GM19455 (cell line): Measurements from ENCODE around the gene RCOR1.

Experiments
- ATAC-seq: cut with Tn5 transposase; IDR thresholded peaks from one replicate; pipeline ENCODE4 v1.9.1; 2021; ENCODE audit not compliant: unreplicated experiment

Gene RCOR1

DNA sequence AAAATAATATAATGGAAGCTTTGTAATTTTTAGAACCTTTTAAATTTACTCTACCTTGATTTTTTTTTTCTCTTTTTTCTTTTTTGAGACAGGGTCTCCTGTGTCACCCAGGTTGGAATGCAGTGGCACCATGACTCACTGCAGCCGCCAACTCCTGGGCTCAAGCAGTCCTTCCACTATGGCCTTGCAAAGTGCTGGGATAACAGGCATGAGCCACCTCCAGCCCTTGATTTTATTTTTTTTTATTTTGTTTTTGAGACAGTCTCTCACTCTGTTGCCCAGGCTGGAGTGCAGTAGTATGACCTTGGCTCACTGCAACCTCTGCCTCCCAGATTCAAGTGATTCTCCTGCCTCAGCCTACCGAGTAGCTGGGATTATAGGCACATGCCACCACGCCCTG lies 119.5 kb downstream of the RCOR1 start:
- no peak for ATAC-seq

DNA sequence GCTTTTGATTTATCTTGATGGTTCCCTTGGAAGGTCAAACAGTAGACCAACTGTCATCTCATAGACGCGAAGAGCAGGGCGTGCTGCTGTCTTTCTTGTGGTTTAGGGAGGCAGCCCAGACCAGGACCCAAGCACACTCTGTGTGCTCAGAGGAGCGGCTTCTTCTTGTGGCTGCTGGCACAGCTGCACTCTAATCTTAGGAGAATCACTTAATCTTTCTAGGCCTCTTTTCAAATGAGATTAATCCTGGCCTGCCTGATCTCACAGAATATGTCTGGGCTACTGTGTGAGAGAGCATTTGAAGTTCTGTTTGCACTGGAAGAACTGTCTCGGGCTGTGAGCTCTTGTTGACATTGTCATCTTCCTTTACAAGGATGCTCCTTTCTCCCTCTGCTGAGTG lies 124.8 kb downstream of the RCOR1 start:
- no peak for ATAC-seq

DNA sequence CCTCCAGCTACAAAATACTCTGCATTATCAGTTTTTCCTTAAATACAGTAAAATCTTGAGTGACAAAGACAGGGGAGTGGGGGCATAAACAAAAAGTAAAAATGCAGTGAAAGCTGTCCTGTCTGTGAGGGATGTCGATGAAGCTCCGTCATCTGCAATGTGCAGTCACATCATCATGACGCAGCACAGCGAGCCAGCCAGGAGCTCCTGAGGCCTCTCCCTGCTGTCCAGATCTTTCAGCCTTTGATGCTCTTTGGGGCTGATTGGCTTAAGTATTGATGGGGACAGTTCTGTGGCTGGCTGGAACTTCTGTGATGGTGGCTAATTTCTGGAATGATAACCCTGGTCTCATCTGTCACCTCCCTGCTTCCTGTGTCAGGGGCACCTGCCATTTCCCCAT lies 130.2 kb downstream of the RCOR1 start:
- no peak for ATAC-seq

DNA sequence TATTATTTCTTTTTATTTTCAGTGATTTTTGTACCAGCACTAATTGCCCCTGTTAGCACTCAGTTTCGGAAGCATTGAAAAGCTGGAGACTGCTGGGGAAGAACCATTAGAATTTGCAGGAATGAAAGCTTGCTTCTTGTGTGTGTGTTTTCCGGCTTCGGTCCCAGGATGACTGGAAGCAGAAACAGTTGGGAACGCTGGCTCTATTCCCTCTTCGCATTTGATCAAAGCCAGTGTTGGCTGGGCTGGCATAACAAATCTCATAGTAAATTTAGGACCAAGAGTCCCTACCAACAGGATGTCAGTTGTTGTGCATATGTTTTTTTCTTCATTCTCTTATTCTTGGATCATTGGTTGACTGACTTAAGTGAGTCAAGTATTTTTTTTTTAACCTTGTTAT lies 131.2 kb downstream of the RCOR1 start:
- ATAC-seq: no peak

DNA sequence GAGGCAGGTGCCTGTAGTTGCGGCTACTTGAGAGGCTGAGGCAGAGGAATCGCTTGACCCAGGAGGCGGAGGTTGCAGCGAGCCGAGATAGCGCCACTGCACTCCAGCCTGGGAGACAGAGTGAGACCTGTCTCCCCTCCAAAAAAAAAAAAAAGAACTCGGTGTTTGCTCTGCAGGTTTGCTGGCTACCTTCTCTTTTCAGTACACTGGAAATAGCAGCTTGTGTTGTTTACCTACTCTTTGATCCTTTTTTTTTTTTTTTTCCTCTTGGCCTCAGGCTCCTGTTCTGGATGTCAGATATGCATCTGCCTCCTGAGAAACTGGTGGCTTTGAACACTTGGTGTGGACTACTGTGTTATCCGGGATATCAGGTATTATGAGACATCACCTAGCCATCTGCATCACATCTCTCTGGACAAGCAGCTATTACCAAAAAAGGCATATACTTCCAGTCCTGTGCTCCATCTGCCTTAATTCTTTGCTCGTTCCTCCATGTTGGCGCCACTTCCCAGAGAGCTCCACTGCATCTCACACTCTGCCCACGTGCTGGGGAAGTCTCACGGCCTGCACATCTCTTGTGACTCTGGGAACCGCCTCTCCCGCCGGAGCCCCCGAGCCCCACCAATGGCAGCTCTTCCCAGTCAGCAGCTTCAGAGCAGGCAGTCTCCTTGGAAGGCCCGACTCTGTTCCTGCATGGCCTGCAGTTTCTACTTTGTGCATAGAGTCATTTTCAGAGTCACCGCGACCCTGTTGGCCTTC lies 133.9 kb downstream of the RCOR1 start:
- ATAC-seq: no peak

DNA sequence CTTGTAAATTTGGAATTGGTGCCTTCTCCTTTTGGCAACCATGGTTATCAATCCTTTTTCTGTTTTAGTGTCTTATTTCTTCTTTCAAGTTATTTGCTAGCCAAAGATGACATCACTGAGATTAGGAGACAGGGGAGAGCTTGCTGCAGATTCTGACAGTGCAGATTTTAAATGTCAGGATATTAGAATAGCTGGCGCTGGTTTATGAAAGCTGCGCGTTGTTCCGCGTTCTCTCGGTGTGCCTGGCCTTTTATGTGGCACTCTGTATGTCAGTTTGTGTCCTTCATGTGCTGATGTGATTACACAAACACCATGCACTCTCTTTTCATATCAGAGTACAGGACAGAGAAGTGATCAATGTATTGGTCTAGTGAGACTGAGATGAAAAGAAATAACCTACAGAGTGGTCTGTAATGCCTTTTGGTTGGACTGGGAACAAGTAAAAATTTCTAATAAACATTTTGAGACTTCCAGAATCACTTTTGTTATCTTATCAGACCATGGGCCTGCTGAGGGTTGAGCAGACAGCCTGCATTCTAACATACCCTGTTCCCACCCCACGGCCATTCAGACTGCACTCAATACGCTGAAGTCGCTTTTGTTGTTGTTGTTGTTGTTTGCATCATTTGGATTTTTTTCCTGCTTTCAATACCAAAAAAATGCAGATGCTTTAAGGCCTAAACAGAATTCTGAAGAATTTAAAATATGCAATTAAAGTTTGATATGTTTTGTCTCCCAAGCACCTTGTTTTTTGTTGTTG lies 135.1 kb downstream of the RCOR1 start:
- no peak for ATAC-seq

DNA sequence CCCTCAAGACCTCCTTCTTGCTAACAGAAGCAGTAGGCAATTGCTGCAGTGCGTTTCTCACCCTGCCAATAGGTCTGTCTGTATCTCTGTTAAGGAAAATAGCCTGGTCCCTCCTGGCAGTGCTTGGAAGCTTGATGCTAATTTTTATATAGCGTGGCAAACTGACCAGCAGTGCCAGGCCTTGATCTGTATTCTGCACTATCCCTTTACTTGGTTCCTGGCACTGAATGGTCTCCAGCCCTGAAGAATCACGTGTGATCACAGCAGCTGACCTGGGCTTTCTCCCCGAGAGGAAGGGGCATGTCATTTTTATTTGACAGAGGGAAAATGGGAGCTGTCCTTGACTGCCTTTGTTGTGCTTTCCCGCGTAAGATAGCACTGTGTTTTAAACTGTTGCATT lies 136.1 kb downstream of the RCOR1 start:
- ATAC-seq: no peak

DNA sequence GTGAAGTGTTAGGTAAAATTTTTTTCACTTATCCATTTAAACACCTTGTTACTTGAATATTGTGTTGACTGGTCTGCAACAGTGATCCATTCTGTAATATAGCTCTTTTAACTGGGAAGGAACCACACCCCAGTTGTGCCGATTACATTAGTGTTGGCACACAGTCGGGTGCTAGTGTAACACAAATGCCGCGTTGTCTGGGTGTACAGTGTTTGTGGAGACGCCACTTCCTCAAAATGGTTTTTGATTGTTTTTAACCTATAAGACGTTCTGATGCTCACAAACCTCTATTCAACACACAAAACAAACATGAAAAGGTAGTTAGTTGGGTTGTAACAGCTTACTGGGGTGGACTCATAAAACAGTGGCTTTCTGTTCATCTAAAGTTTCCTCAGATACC lies 136.8 kb downstream of the RCOR1 start:
- no peak for ATAC-seq

DNA sequence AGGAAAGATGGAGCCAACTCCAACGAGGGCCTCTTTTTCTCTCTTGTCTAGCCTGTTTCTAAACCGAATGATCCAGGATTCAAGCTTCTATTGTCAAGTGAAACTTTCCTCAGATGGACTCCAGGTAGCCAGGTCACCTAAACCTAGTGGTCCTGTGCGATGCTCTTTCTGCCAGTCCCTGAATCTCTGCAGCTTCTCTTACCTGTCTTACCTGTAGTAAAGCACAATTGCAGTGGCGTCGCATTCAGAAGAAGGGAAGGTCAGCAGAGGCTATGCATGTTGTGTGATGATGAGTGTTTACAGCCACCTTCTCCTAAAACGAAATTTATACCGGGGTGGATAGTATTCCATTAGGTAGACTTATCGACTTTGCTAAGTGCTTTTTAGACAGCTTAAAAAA lies 137.4 kb downstream of the RCOR1 start:
- ATAC-seq: no peak

DNA sequence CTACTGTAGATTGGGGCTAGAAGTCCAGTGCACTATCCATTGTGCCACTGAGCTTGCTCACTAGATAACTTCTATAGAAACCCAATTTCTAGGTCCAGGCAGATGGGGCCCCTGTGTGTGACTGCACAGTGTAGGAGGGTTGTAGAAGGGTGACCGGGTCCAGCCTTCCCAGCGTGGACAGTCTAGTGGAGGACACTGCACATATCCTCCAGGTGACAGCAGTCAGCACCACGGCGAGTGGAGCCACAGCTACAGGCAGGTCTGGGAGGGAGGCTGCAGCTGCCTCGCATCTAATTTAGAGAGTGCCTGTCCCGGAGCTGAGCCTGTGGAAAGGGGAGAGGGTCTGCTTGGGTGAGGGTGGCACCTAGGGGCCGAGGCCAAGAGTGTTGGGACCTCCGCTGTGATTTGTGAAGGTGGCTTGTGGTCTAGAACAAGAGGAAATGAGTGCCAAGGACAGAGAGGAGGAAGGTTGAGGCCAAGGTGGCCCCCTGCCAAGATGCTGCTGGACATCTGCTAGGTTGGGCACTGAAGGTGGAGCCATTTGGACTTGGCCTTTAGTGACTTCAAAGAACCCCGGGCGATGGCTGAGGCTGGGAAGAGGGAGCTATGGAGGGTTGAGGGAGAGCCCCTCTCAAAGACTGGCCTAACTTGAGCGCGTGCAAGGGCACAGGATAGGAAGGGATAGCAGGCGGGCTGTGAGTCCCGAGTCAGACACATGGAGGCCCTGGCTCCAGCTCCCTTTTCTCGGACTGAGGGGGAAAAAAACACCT lies 138.8 kb downstream of the RCOR1 start:
- ATAC-seq: no peak

DNA sequence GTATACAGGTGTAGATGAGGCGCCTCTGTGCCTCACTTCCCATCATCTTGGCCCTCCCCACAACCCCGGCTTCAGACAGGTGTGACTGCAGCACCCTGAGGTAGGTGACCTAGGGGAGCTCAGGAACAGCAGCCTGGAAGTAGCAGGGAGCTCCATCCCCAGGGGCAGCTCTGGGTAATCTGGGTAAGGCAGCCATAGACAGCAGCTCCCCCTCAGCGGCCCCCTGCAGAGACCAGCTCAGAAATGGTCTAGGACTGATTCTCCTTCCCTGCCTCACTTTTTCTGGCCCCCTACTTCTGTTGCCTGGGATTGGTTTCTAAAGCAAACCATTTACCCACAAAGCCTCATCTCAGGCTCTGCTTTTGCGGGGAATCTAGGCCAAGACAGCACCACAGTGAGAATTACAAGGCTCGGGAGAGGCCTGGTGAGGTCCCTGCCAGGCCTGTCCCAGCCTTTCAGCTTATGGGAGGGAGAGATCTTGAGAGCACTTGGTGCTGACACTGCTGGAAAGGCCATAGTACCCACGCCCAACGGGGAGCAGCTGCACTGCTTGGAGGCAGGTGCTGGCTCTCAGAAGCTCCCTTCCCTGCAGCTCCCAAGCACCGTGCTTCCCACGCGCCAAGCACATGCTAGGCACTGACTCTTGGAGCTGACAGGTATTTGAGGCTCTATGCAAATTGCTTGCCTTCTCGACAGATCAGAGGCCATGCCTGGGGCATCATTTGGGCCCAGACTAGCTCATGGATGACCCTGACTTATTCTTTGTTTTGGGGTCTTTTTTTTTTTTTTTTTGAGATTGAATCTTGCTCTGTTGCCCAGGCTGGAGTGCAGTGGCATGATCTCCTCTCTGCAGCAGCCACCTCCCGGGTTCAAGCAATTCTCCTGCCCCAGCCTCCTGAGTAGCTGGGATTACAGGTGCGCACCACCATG lies 139.7 kb downstream of the RCOR1 start:
- ATAC-seq: no peak

DNA sequence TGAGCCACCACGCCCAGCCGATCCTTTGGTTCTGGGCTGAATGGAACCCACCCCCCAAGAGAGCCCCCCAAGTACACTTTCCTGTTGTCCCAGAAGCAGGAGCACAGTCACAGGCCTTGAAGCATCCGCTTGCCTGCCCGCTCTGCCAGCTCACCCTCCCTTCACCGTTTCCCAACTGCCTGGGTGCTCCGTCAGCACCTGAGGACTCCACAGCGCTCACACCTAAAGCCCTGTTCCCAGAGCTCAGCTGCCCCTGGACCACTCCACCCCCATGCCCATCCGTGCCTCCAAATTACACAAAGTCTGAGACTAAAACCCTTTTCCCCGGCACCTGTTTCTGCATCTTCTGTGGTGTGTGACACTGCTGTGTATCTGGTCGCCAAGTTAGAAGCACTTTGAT lies 140.5 kb downstream of the RCOR1 start:
- no peak for ATAC-seq

DNA sequence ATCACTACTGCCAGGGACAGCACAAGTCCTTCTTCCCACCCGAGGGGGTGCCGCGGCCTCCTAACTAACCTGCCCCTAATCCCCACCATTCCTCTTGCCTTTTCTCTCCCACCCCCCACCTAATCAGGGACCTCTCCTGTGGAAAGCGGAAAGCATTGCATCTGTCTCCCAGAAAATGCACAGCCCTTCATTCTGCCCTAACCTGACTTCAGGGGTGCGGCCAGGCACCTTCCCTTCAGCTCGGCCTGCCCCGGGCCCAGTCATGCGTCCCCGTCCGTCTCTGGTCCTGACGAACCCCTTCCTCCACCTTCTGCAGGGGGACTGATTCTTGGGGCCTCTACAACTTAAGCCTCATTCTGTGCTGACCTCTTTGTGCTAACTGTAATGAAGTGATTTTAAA lies 140.9 kb downstream of the RCOR1 start:
- no peak for ATAC-seq

DNA sequence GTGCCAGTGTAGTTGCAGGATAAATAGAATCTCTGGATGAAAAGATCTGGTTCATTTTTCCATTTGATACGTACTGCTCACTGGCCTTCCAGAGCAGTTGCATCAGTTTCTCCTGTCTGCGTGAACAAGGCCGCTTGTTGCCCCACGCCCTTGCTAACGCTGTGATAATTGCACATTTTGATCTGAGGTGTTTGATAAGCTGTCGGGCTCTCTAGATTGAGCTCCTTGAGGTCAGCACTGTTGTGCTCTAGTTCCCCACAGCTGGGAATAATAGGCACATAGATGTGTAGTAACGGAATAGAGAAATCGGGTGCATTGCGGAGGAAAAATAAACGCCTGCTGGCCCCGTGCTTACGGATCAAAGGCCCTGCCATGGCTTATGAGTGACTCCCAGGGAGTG lies 142.0 kb downstream of the RCOR1 start:
- ATAC-seq: no peak

DNA sequence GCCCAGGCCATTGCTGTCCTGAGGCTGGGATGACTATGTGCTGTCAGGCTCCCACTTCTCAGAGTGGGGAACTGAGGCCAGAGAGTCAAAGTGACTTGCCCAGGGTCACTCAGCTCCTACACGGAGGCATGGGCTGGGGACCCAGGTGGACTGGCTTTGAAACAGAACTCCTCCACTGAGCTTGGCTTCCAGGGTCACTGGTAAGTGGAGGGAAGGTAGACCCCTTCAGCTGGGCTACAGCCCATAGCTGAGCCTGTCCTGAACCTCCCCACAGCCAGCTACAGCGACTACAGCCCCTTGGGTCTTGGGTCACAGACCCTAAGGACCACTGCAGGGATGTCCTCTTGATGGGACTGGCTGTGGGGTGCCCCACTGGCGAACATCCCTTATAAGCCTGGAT lies 144.5 kb downstream of the RCOR1 start:
- no peak for ATAC-seq

DNA sequence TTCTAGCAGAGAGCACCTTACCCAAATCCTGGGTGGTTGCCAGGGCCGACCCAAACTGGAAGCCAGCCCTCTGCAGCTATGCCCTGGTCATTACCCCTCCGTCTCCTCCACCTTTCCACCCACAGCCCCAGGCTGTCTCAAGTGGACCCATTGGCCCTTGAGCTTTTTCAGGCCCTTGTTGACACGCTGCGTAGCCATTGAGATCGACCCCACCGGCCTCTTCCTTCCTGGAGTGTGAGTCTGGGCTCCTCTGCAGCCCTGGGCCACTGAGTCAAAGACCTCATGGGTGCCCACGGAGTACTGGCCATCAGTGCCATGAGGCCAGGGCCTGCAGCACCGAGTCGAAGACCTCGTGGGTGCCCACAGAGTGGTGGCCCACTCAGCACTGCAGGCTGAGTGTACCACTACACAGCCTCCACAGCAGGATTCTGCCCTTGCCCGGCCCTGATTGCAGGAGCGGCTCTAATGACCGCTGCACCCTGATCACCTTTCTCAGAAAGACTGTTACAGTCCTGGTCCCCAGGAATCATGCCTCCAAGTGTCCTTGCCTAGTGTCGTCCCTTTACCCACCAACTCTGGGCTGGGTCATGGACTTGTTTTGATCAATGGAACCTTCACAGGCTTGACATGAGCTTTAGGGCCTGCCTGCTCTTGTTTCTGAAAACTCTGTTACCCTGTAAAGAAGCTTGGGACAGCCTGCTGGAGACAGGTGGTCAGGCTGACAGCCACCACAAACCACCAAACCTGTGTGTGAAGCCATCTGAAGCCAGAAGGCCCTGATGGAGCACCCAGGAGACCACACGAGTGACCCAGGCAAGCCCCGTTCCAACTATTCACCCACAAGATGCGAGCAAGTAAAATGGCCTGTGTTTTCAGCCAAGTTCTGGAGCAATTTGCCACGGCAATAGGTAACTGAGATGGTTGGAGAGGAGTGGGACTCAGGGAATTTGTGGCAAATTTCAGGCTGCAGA lies 145.2 kb downstream of the RCOR1 start:
- ATAC-seq: no peak

DNA sequence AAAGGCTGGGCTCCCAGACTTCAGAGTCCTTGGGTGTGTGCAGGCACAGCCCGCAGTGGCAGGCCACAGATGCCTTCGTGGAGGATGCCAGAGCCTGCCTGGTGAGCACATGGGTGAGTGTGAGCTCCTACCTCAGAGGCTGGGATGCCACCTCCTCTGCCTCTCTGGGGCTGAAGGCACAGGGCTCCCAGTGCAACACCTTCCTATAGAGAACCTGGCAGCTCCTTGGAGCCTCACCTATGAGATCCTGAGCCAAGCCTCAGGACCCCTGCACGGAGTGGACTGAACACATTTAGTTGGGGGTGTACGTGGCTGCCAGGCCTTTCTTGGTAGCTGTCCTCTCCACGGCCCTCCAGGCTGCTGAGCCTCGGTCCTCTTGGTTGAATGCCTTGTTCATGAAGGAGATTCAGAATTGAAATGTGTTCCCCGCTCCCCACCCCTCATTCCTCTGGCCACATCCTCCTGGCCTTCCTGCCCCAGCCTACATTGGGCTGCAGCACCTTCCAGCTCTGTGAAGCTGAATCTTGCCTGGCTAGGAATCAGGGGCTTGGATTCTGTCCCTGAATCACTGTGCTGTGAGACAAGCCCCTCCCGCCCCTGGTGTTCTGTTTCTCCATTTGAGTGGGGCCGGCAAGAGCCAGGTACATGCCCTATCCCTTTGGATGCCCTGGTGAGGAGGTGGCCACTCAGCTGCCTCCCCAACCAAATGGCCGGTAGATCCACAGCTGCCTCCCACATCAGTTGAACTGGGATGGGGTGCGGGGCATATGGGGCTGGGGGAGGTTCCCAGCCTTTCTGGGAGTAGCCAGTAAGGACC lies 146.1 kb downstream of the RCOR1 start:
- no peak for ATAC-seq

DNA sequence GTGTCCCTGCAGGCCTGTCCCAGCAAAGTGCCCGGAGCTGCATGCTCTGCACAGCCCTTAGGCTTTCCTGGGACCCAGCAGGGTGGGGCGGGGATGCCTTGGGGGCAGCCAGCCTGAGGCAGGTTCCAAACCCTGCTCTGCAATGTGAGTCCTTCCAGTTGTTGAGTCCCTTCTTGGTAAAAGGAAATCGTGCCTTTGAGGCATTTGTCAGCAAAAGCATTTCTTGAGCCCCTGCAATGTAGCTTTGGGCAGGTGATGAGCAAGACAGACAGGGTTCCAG lies 146.7 kb downstream of the RCOR1 start:
- no peak for ATAC-seq
